ENCODE measurements around the gene PPA2.

DNA sequence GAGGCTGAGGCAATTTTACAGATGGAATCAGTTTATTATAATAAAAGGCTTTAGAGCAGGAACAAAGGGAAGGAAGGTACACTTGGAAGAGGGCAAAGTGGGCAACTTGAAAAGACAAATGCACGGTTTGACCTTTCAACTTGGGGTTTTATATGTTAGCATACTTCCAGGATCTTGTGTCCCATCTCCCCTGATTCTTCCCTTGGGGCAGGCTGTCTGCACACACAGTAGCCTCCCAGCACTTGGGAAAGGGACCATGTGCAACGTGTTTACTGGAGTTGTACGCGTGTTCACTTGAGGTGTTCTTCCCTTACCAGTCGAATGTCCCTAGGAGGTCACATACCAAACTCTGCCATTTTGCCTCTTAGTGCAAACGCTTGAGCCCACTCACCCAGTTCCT lies 7.3 kb downstream of the PPA2 start:
- TF ChIP-seq POLR2A (IDR thresholded peaks at IDR 0.05) (no peak), POLR2AphosphoS5 (IDR thresholded peaks at IDR 0.05) (no peak), EP300 (IDR thresholded peaks at IDR 0.05) (no peak)
- TF ChIP-seq, protein P1, sequence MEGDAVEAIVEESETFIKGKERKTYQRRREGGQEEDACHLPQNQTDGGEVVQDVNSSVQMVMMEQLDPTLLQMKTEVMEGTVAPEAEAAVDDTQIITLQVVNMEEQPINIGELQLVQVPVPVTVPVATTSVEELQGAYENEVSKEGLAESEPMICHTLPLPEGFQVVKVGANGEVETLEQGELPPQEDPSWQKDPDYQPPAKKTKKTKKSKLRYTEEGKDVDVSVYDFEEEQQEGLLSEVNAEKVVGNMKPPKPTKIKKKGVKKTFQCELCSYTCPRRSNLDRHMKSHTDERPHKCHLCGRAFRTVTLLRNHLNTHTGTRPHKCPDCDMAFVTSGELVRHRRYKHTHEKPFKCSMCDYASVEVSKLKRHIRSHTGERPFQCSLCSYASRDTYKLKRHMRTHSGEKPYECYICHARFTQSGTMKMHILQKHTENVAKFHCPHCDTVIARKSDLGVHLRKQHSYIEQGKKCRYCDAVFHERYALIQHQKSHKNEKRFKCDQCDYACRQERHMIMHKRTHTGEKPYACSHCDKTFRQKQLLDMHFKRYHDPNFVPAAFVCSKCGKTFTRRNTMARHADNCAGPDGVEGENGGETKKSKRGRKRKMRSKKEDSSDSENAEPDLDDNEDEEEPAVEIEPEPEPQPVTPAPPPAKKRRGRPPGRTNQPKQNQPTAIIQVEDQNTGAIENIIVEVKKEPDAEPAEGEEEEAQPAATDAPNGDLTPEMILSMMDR (IDR thresholded peaks at IDR 0.05): no peak
